ENCODE results near the gene ACKR4. TPM values are rescaled to one million over a fixed set of nuclear protein-coding genes. Genes with fewer than 3 reads are reported as not detected.

ACKR4 gene
- total RNA-seq, 1 donor from 2014 or later: 8.5 TPM

DNA sequence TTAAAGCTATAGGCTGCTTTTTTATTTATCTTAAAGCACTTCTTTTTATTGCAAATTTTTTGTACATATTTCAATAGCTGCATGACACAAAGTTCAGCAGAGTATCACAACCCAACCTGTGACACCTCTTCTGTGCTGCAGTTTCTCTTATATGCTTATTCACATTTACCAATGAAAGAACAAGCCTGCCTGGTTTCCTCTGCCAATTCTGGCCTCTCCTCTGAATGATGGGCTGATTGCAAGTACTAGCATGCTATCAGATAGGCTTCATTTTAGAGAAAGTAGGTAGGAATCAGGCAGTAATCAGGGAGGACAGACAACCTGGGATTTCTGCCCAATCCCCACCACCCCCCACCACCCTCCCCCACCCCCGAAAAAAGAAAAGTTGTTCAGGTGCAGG, 26.6 kb downstream of the ACKR4 start:
- Histone ChIP-seq H3K4me1 (no peaks in the 10 kb centered on the region), H3K9me3 (no peaks in the 10 kb centered on the region), H3K27ac (no peak overlapping the region), H3K4me3 (no peak overlapping the region), H3K36me3 (peaks cover 29% of the 10 kb centered on the region), H3K27me3 (ENCODE audit: low read depth) (no peaks in the 10 kb centered on the region)
- DNase-seq: no peak
- ATAC-seq: no peak
- TF ChIP-seq, protein P1, sequence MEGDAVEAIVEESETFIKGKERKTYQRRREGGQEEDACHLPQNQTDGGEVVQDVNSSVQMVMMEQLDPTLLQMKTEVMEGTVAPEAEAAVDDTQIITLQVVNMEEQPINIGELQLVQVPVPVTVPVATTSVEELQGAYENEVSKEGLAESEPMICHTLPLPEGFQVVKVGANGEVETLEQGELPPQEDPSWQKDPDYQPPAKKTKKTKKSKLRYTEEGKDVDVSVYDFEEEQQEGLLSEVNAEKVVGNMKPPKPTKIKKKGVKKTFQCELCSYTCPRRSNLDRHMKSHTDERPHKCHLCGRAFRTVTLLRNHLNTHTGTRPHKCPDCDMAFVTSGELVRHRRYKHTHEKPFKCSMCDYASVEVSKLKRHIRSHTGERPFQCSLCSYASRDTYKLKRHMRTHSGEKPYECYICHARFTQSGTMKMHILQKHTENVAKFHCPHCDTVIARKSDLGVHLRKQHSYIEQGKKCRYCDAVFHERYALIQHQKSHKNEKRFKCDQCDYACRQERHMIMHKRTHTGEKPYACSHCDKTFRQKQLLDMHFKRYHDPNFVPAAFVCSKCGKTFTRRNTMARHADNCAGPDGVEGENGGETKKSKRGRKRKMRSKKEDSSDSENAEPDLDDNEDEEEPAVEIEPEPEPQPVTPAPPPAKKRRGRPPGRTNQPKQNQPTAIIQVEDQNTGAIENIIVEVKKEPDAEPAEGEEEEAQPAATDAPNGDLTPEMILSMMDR (IDR thresholded peaks at IDR 0.05): no peak
- intact Hi-C loops (cut with DNase I): no loop called here

DNA sequence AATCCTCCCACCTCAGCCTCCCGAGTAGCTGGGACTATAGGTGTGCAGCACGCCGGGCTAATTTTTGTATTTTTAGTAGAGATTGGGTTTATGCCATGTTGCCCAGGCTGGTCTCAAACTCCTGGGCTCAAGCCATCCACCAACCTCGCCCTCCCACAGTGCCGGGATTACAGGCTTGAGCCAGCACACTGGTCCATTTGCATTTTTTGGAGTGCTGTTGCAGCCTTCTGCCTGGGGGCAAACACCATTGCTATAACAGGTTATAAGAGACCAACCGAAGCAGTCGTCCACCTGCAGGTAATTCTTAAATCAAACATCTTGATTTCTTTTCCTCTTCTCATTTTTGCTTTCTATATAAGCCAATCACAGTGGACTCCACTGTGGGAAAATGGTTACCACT, 27.7 kb downstream of the ACKR4 start:
- no peak overlapping the region for H3K27ac ChIP-seq
- intact Hi-C loops (cut with DNase I): no loop called here
- TF ChIP-seq, protein P1 (IDR thresholded peaks at IDR 0.05): no peak
- no peak overlapping the region for H3K4me3 ChIP-seq
- no peak for ATAC-seq
- H3K9me3 ChIP-seq: no peaks in the 10 kb centered on the region
- DNase-seq: no peak
- H3K4me1 ChIP-seq: no peaks in the 10 kb centered on the region
- peaks cover 29% of the 10 kb centered on the region for H3K36me3 ChIP-seq
- H3K27me3 ChIP-seq (ENCODE audit: low read depth): no peaks in the 10 kb centered on the region

DNA sequence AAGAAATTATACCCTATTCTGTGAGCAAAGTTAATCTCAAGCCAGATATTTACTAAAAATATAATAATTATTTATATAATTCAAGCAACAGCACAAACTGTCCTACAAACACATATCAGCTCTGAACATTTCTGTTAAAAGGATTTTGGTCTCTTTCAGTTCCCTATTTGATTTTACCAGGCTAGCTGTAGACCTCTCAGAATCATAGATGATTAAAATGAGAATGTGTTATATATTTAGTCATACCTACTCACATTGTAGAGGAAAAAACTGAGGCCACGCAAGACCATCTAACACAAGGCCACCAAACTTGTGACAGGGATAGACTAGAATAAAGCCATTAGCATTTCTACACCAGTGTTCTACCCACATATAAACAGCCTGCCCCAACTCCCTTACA, 28.5 kb downstream of the ACKR4 start:
- H3K27me3 ChIP-seq (ENCODE audit: low read depth): no peaks in the 10 kb centered on the region
- no peaks in the 10 kb centered on the region for H3K9me3 ChIP-seq
- intact Hi-C loops (cut with DNase I): no loop called here
- DNase-seq (no peak), ATAC-seq (no peak)
- H3K4me3 ChIP-seq: no peak overlapping the region
- H3K27ac ChIP-seq: no peak overlapping the region
- TF ChIP-seq, protein P1 (IDR thresholded peaks at IDR 0.05): no peak
- peaks cover 29% of the 10 kb centered on the region for H3K36me3 ChIP-seq
- H3K4me1 ChIP-seq: no peaks in the 10 kb centered on the region

DNA sequence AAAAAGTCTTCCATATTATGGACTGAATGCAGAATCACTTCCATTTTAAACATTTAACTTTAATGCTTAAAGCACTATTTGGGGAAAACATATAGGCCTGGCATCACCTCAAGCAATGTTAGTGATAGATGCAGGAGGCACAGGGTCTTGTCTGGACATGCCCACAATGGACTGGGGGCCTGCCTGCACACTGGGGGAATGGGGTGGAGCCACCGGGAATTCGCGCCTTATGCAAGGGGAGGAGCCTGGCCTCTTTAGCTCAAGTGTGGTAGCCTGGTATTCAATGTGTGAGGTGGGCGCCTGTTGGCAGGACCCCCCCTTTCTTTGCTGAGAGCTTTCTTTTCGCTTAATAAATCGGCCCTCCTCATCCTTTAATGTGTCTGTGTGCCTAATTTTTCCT, 29.9 kb downstream of the ACKR4 start:
- Histone ChIP-seq H3K4me3 (no peak overlapping the region), H3K27me3 (ENCODE audit: low read depth) (no peaks in the 10 kb centered on the region), H3K9me3 (no peaks in the 10 kb centered on the region), H3K27ac (no peak overlapping the region), H3K4me1 (no peaks in the 10 kb centered on the region), H3K36me3 (peaks cover 29% of the 10 kb centered on the region)
- no peak for ATAC-seq
- DNase-seq: no peak
- TF ChIP-seq, protein P1 (IDR thresholded peaks at IDR 0.05): no peak
- intact Hi-C loops (cut with DNase I): no loop called here

DNA sequence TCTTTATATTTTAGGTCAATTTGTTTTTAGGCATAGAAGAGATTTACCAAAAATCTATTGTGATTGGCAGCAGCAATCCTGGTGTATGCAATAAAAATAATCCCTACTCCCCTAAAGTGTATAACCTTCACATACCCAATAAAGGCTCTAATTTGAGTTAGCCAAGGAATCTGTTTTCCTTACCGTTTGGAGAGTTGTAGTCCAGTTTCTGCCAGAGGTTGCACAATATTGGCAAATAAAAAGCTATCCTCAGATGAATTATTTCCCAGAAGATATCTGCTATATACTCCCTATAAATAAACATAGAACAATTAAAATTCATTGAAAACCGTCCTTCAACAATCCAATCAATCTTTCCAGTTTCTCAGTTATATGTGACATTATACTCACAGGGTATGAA, 31.1 kb downstream of the ACKR4 start:
- Histone ChIP-seq H3K27ac (no peak overlapping the region), H3K4me1 (no peaks in the 10 kb centered on the region), H3K36me3 (peaks cover 29% of the 10 kb centered on the region), H3K27me3 (ENCODE audit: low read depth) (no peaks in the 10 kb centered on the region), H3K4me3 (no peak overlapping the region), H3K9me3 (no peaks in the 10 kb centered on the region)
- DNase-seq (no peak), ATAC-seq (no peak)
- TF ChIP-seq, protein P1 (IDR thresholded peaks at IDR 0.05): no peak
- intact Hi-C loops (cut with DNase I): no loop called here

DNA sequence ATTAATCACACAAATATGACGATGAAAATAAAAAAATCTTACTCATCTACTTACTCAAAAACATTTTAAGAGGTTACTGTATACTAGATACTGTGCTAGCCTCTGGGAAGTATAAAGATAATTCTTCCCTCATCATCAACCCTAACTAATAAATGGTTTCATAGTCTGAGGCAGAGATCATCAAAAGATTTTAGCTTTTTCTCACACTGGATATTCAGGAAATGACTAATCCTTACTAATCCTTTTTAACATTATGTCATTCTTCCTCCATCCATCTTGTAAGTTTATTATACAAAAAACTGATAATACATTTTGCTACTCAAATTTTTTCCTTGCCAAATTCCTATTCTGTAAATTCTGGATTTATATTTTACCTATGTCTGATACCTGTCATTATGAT, 32.9 kb downstream of the ACKR4 start:
- H3K4me1 ChIP-seq: no peaks in the 10 kb centered on the region
- no peaks in the 10 kb centered on the region for H3K9me3 ChIP-seq
- no peaks in the 10 kb centered on the region for H3K27me3 ChIP-seq (ENCODE audit: low read depth)
- DNase-seq (no peak), ATAC-seq (no peak)
- H3K4me3 ChIP-seq: no peak overlapping the region
- intact Hi-C loops (cut with DNase I): no loop called here
- no peak overlapping the region for H3K27ac ChIP-seq
- TF ChIP-seq, protein P1 (IDR thresholded peaks at IDR 0.05): no peak
- peaks cover 25% of the 10 kb centered on the region for H3K36me3 ChIP-seq
